H9 (cell line): ENCODE results near the gene SLC1A4. TPM values are rescaled to one million over a fixed set of nuclear protein-coding genes. Genes with fewer than 3 reads are reported as not detected.

Experiments used
- DNase-seq: peaks from one replicate; pipeline ENCODE4 v3.0.0-alpha.2; 2017
- H2AFZ ChIP-seq: one replicate; pipeline ENCODE4 v1.6.1; 2013; ENCODE audit warnings: mild to moderate bottlenecking, low read length, control low read depth, moderate library complexity
- H2AK5ac ChIP-seq: 2 replicates; pipeline ENCODE4 v1.6.1; 2013; ENCODE audit warnings: low read length, control low read depth, mixed read lengths; ENCODE audit not compliant: insufficient read length
- H2BK120ac ChIP-seq: one replicate; pipeline ENCODE4 v1.6.1; 2013; ENCODE audit warnings: low read depth, mild to moderate bottlenecking, low read length, control low read depth, inconsistent platforms; ENCODE audit not compliant: poor library complexity, severe bottlenecking
- H2BK12ac ChIP-seq: 2 replicates; pipeline ENCODE4 v1.6.1; 2013; ENCODE audit warnings: low read length, control low read depth, mixed read lengths, low read depth; ENCODE audit not compliant: insufficient read length
- H2BK15ac ChIP-seq: 2 replicates; pipeline ENCODE4 v1.6.1; 2013; ENCODE audit warnings: low read depth, low read length, control low read depth
- H2BK20ac ChIP-seq: one replicate; pipeline ENCODE4 v1.6.1; 2013; ENCODE audit warnings: low read depth, mild to moderate bottlenecking, low read length, control low read depth, inconsistent platforms; ENCODE audit not compliant: poor library complexity, severe bottlenecking
- H2BK5ac ChIP-seq: 2 replicates; pipeline ENCODE4 v1.6.1; 2013; ENCODE audit warnings: low read length, control low read depth, mixed read lengths; ENCODE audit not compliant: insufficient read length
- H3K14ac ChIP-seq: 2 replicates; pipeline ENCODE4 v1.6.1; 2013; ENCODE audit warnings: low read length, control low read depth; ENCODE audit not compliant: insufficient read depth
- H3K18ac ChIP-seq: 2 replicates; pipeline ENCODE4 v1.6.1; 2013; ENCODE audit warnings: low read depth, mild to moderate bottlenecking, mixed read lengths, low read length, control low read depth; ENCODE audit not compliant: insufficient read length
- H3K23ac ChIP-seq: 2 replicates; pipeline ENCODE4 v1.6.1; 2013; ENCODE audit warnings: low read length, control low read depth, mixed read lengths, low read depth; ENCODE audit not compliant: insufficient read length
- H3K23me2 ChIP-seq: 2 replicates; pipeline ENCODE4 v1.6.1; 2013; ENCODE audit warnings: low read depth, mild to moderate bottlenecking, mixed read lengths, low read length, control low read depth; ENCODE audit not compliant: insufficient read length, poor library complexity, severe bottlenecking
- H3K27ac ChIP-seq: 2 replicates; pipeline ENCODE4 v1.5.1; 2013; ENCODE audit warnings: low read length, control low read depth, mixed read lengths, low read depth; ENCODE audit not compliant: insufficient read length
- H3K27me3 ChIP-seq: 2 replicates; pipeline ENCODE4 v1.6.1; 2013; ENCODE audit warnings: low read length, control low read depth, inconsistent platforms; ENCODE audit not compliant: insufficient read depth
- H3K4ac ChIP-seq: 2 replicates; pipeline ENCODE4 v1.6.1; 2013; ENCODE audit warnings: low read depth, mild to moderate bottlenecking, control low read depth, inconsistent platforms, low read length, moderate library complexity
- H3K4me1 ChIP-seq: 2 replicates; pipeline ENCODE4 v1.6.1; 2013; ENCODE audit warnings: low read length, control low read depth, inconsistent platforms; ENCODE audit not compliant: insufficient read depth
- H3K4me2 ChIP-seq: 2 replicates; pipeline ENCODE4 v1.6.1; 2013; ENCODE audit warnings: low read length, control low read depth, mixed read lengths; ENCODE audit not compliant: insufficient read length, insufficient read depth
- H3K56ac ChIP-seq: 2 replicates; pipeline ENCODE4 v1.6.1; 2013; ENCODE audit warnings: low read depth, mild to moderate bottlenecking, mixed read lengths, low read length, control low read depth; ENCODE audit not compliant: insufficient read length
- H3K79me1 ChIP-seq: 2 replicates; pipeline ENCODE4 v1.6.1; 2013; ENCODE audit warnings: low read depth, mild to moderate bottlenecking, moderate library complexity, low read length, control low read depth, inconsistent platforms; ENCODE audit not compliant: insufficient read depth, poor library complexity, severe bottlenecking
- H3K79me2 ChIP-seq: 2 replicates; pipeline ENCODE4 v1.6.1; 2013; ENCODE audit warnings: low read length, control low read depth, inconsistent platforms; ENCODE audit not compliant: insufficient read depth
- H3K9ac ChIP-seq: 2 replicates; pipeline ENCODE4 v1.6.1; 2013; ENCODE audit warnings: low read length, control low read depth, mixed read lengths; ENCODE audit not compliant: insufficient read length; ENCODE audit errors: extremely low read depth
- H3K9me3 ChIP-seq: one replicate; pipeline ENCODE4 v1.6.1; 2013; ENCODE audit warnings: low read depth, low read length, inconsistent platforms; ENCODE audit not compliant: control insufficient read depth
- H3T11ph ChIP-seq: one replicate; pipeline ENCODE4 v1.6.1; 2013; ENCODE audit warnings: mild to moderate bottlenecking, low read length, control low read depth, inconsistent platforms
- H4K20me1 ChIP-seq: one replicate; pipeline ENCODE4 v1.6.1; 2013; ENCODE audit not compliant: control insufficient read depth, insufficient read length, insufficient read depth
- H4K5ac ChIP-seq: 2 replicates; pipeline ENCODE4 v1.6.1; 2013; ENCODE audit warnings: low read depth, mild to moderate bottlenecking, mixed read lengths, low read length, control low read depth; ENCODE audit not compliant: insufficient read length
- H4K8ac ChIP-seq: replicated peaks from 2 replicates; pipeline ENCODE4 v1.6.1; 2013; ENCODE audit warnings: low read length, control low read depth, mixed read lengths, low read depth; ENCODE audit not compliant: insufficient read length
- H4K91ac ChIP-seq: 2 replicates; pipeline ENCODE4 v1.6.1; 2013; ENCODE audit warnings: low read depth, mild to moderate bottlenecking, moderate library complexity, mixed read lengths, low read length, control low read depth; ENCODE audit not compliant: insufficient read length
- H3K27ac Mint-ChIP-seq, 3 experiments: 2 replicates in 2 of 3; 3 replicates in 1 of 3; pipeline ENCODE4 v1.8.0; 2020 to 2021; ENCODE audit warnings: mixed read lengths in 3 of 3, mild to moderate bottlenecking in 1 of 3, moderate library complexity in 1 of 3
- H3K27me3 Mint-ChIP-seq: 2 replicates; pipeline ENCODE4 v1.8.0; 2021; ENCODE audit warnings: low read depth, mild to moderate bottlenecking, moderate library complexity, mixed read lengths
- H3K36me3 Mint-ChIP-seq, 3 experiments: 2 replicates in 2 of 3; 3 replicates in 1 of 3; pipeline ENCODE4 v1.8.0; 2020 to 2021; ENCODE audit warnings: low read depth in 3 of 3, mixed read lengths in 3 of 3; ENCODE audit not compliant: insufficient read depth in 1 of 3
- H3K4me1 Mint-ChIP-seq, 2 experiments: 2 replicates each; pipeline ENCODE4 v1.8.0; 2020; ENCODE audit warnings: mixed read lengths in 2 of 2
- H3K4me3 Mint-ChIP-seq, 2 experiments: 2 replicates in 1 of 2; 3 replicates in 1 of 2; pipeline ENCODE4 v1.8.0; 2020 to 2021; ENCODE audit warnings: mild to moderate bottlenecking in 2 of 2, mixed read lengths in 2 of 2, moderate library complexity in 1 of 2
- H3K9me3 Mint-ChIP-seq, 2 experiments: 2 replicates in 1 of 2; 3 replicates in 1 of 2; pipeline ENCODE4 v1.8.0; 2020; ENCODE audit warnings: mild to moderate bottlenecking in 2 of 2, mixed read lengths in 2 of 2, moderate library complexity in 1 of 2
- CTCF ChIP-seq: fragments of 200-600 bp; sonication (generic); conservative IDR thresholded peaks from 3 replicates; pipeline ENCODE4 v1.8.0; 2021; ENCODE audit warnings: antibody characterized with exemption, mild to moderate bottlenecking
- WGBS: extraction: QIAGEN DNeasy Blood & Tissue Kit; methylation state at CpG from one replicate; pipeline ENCODE4 v1.1.7; 2013; ENCODE audit warnings: missing lambda C conversion rate, low lambda C conversion rate, mixed read lengths; ENCODE audit not compliant: insufficient read length; ENCODE audit errors: extremely low coverage; 5-methylcytosine and 5-hydroxymethylcytosine counted together
- total RNA-seq: library from RNA; stranded (reverse); gene quantifications from 2 replicates; pipeline ENCODE4 v1.2.1, GENCODE V29; 2021

SLC1A4 gene
- total RNA-seq, 1 experiment from 2014 or later, result 1.9 TPM

GRCh38 chr2:65025453-65026123, 36.4 kb downstream of the SLC1A4 start:
- H4K20me1 ChIP-seq, result no peaks in the 10 kb centered on the region
- H3K27ac Mint-ChIP-seq, result peak overlapping the region in 1 of 3 experiments; percentile 2; a peak in 1 of 7 replicates
- H2BK12ac ChIP-seq, result no peak overlapping the region
- H4K91ac ChIP-seq, result no peak overlapping the region
- no peaks in the 10 kb centered on the region for H3K79me1 ChIP-seq
- DNase-seq, result no peak
- no peak overlapping the region for H2BK5ac ChIP-seq
- no peak overlapping the region for H2BK20ac ChIP-seq
- H4K8ac ChIP-seq, result no peak overlapping the region
- WGBS, result no CpG with 5 or more reads among the region's 8 CpGs
- H3K9me3 Mint-ChIP-seq, result no peaks in the 10 kb centered on the region
- no peaks in the 10 kb centered on the region for H3K27me3 Mint-ChIP-seq
- H3K36me3 Mint-ChIP-seq, result no peaks in the 10 kb centered on the region; a peak in 1 of 7 replicates
- no peak overlapping the region for H2AK5ac ChIP-seq
- no peaks in the 10 kb centered on the region for H3K79me2 ChIP-seq
- no peaks in the 10 kb centered on the region for H3K23me2 ChIP-seq
- H3K18ac ChIP-seq, result no peak overlapping the region
- no peak overlapping the region for H3K56ac ChIP-seq
- H3K4me2 ChIP-seq, result no peak overlapping the region
- H3K27me3 ChIP-seq, result no peaks in the 10 kb centered on the region
- no peak overlapping the region for H3K23ac ChIP-seq
- H3K9me3 ChIP-seq, result no peaks in the 10 kb centered on the region
- H3K4ac ChIP-seq, result no peak overlapping the region
- no peak overlapping the region for H2BK15ac ChIP-seq
- no peak overlapping the region for H3T11ph ChIP-seq
- no peak overlapping the region for H2BK120ac ChIP-seq
- no peak overlapping the region for H3K14ac ChIP-seq
- H3K4me1 ChIP-seq, result peaks cover 2% of the 10 kb centered on the region
- peaks cover 6 to 7% of the 10 kb centered on the region in 2 experiments for H3K4me1 Mint-ChIP-seq
- no peak overlapping the region for H3K4me3 Mint-ChIP-seq
- H2AFZ ChIP-seq, result no peak overlapping the region
- H4K5ac ChIP-seq, result no peak overlapping the region
- no peak overlapping the region for H3K27ac ChIP-seq
- no peak for TF ChIP-seq CTCF
- H3K9ac ChIP-seq, result no peak overlapping the region
